ACC112 (cell line): Measurements from ENCODE around the gene MRPL33.
"Not testable (repeated sequence)": the region's sequence is repeated elsewhere in the genome, so short reads cannot be mapped to it uniquely, and the experiment has no call there.

Source experiments
- H2AFZ ChIP-seq: fragments of 200-600 bp; sonication (generic); one replicate; pipeline ENCODE4 v1.6.0; 2017; ENCODE audit warnings: antibody characterized with exemption, low read length; ENCODE audit not compliant: unreplicated experiment
- H3K27ac ChIP-seq: fragments of 200-600 bp; sonication (generic); 2 replicates; pipeline ENCODE4 v1.5.1; 2014; ENCODE audit warnings: low read depth, mild to moderate bottlenecking, antibody characterized with exemption, low read length, moderate library complexity
- H3K27me3 ChIP-seq: fragments of 200-600 bp; sonication (generic); 2 replicates; pipeline ENCODE4 v1.6.1; 2014; ENCODE audit warnings: mild to moderate bottlenecking, antibody characterized with exemption, low read length, moderate library complexity, mixed read lengths; ENCODE audit not compliant: insufficient read depth
- H3K36me3 ChIP-seq: fragments of 200-600 bp; sonication (generic); 2 replicates; pipeline ENCODE4 v1.6.1; 2016; ENCODE audit warnings: mild to moderate bottlenecking, antibody characterized with exemption, low read length, moderate library complexity, mixed read lengths; ENCODE audit not compliant: insufficient read depth
- H3K4me1 ChIP-seq: fragments of 200-600 bp; sonication (generic); one replicate; pipeline ENCODE4 v1.6.1; 2016; ENCODE audit warnings: low read length, mixed read lengths; ENCODE audit not compliant: insufficient read depth, unreplicated experiment, control insufficient read depth
- H3K4me3 ChIP-seq: fragments of 200-600 bp; sonication (generic); 2 replicates; pipeline ENCODE4 v1.5.1; 2014; ENCODE audit warnings: mild to moderate bottlenecking, low read depth, low read length
- H3K79me2 ChIP-seq: fragments of 200-600 bp; sonication (generic); one replicate; pipeline ENCODE4 v1.6.0; 2016; ENCODE audit warnings: low read length; ENCODE audit not compliant: control insufficient read depth, unreplicated experiment, insufficient read depth

Gene MRPL33

GRCh38 chr2:27756544-27757498, 14.7 kb upstream of the MRPL33 start:
- peaks cover 16% of the 10 kb centered on the region for H3K4me1 ChIP-seq
- no peaks in the 10 kb centered on the region for H3K36me3 ChIP-seq
- no peak overlapping the region for H3K27ac ChIP-seq
- H3K79me2 ChIP-seq, result no peaks in the 10 kb centered on the region
- no peak overlapping the region for H2AFZ ChIP-seq
- no peak overlapping the region for H3K4me3 ChIP-seq
- H3K27me3 ChIP-seq, result no peaks in the 10 kb centered on the region

DNA sequence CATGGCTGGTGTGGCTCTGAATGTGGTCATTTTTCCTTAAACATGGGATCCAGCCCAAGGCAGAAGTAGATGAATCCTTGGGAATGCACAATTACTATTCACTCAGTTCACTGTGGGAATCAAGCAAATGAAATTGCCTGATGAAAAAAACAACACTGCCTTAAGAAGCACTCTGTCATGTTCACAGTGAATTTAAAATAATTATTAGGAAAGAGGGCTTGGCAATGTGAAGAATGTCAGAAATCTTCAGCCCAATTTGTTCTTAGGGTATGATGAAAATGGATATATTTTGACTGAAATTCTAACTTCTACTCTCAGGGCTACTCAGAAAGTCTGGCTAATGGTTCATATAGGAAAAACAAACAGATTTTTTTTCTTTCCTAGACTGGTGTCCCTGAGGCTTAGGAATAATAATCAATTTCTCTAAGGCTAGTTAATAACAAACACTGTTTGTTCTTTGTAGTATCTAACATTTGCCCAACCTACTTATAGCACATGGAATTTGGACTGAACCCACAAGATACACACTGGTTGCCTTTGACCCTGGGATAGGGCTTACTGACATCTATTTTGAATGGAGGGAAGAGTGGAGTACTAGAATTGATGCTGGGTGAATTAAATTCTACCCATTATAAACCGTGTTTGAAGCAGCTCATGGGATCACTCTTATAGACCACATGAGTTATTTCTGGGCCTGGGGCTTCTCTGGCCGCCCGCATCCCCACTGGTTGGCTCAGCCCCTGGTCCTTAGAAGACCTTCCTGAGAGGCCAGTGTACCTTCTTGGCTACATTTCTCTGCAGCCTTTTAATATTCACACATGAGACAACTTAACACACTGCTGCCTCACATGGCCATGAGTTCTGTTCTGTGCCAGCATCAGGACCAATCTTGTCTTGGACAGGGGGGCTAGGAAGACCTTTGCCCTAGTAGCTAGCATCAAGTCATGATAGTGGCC, 8.3 kb upstream of the MRPL33 start:
- H3K36me3 ChIP-seq, result no peaks in the 10 kb centered on the region
- H3K27me3 ChIP-seq, result no peaks in the 10 kb centered on the region
- no peaks in the 10 kb centered on the region for H3K79me2 ChIP-seq
- H3K4me1 ChIP-seq, result peaks cover 13% of the 10 kb centered on the region
- H3K4me3 ChIP-seq, result no peak overlapping the region
- H2AFZ ChIP-seq, result no peak overlapping the region
- H3K27ac ChIP-seq, result 0 out of 2 replicates have a peak overlapping the region, but pooled peaks have one; percentile 15

DNA sequence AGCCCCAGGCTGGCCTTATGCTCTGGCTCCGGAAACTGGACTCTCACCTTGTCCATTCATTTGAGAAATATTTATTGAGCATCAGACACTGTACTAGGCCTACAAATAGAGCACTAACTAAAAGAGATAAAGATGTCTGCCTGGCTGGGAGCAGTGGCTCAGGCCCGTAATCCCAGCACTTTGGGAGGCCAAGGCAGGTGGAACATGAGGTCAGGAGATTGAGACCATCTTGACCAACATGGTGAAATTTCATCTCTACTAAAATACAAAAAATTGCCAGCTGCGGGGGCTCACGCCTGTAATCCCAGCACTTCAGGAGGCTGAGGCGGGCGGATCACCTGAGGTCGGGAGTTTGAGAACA, 7.6 kb upstream of the MRPL33 start:
- Histone ChIP-seq H2AFZ (no peak overlapping the region), H3K4me1 (peaks cover 13% of the 10 kb centered on the region)

GRCh38 chr2:27764526-27764925, 7.0 kb upstream of the MRPL33 start:
- peaks cover 13% of the 10 kb centered on the region for H3K4me1 ChIP-seq
- not testable (repeated sequence) for H3K27me3 ChIP-seq, H3K79me2 ChIP-seq, H2AFZ ChIP-seq, H3K36me3 ChIP-seq, H3K4me3 ChIP-seq, H3K27ac ChIP-seq

More for the DNA sequence above, 7.6 kb upstream of the MRPL33 start:
- H3K27me3 ChIP-seq, result no peaks in the 10 kb centered on the region
- no peaks in the 10 kb centered on the region for H3K36me3 ChIP-seq
- no peak overlapping the region for H3K27ac ChIP-seq
- no peak overlapping the region for H3K4me3 ChIP-seq
- no peaks in the 10 kb centered on the region for H3K79me2 ChIP-seq

DNA sequence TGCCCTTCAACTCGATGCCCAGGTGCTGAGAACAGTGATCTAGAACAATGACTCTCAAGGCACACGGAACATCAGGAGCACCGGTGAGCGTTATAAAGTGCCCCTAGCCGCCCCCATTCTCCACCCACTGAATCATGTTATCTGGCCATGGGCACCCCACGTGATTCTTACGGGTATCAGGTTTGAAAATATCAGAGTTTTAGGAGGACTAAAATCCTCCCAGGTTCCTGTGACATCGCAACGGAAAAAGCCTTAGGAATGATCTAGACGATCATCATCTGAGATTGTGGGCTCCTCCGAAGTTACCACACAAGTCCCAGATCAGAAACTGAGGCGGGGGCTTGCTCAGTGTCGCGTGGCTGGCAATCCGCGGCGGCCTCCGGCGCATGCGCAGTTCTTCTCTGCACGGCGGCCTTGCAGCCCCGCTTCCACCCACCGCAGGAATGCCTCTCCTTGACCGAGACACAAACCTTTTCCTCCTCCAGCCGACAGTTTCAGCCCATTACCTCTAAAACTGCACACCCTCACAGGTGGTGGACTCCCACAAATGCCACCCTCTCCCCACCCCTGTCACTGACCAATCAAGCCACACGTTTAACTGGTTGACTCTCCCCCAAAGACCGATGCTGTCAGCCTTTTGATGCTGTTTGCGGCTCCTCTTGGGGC, 5.8 kb upstream of the MRPL33 start:
- no peaks in the 10 kb centered on the region for H3K27me3 ChIP-seq
- H3K4me1 ChIP-seq, result peaks cover 13% of the 10 kb centered on the region
- H3K4me3 ChIP-seq, result no peak overlapping the region
- no peak overlapping the region for H3K27ac ChIP-seq
- H3K36me3 ChIP-seq, result no peaks in the 10 kb centered on the region
- H2AFZ ChIP-seq, result peak overlapping the region; percentile 88
- no peaks in the 10 kb centered on the region for H3K79me2 ChIP-seq

- no peaks in the 10 kb centered on the region for H3K27me3 ChIP-seq
- no peaks in the 10 kb centered on the region for H3K79me2 ChIP-seq
- peak overlapping the region; percentile 88 for H2AFZ ChIP-seq
- H3K36me3 ChIP-seq, result no peaks in the 10 kb centered on the region
- no peak overlapping the region for H3K4me3 ChIP-seq
- H3K4me1 ChIP-seq, result peaks cover 12% of the 10 kb centered on the region
- no peak overlapping the region for H3K27ac ChIP-seq
Measured at GRCh38 chr2:27766287-27766661, 5.2 kb upstream of the MRPL33 start.

GRCh38 chr2:27771202-27771547, 344 bp upstream of the MRPL33 start:
- Histone ChIP-seq H3K27me3 (no peaks in the 10 kb centered on the region), H3K79me2 (peaks cover 42% of the 10 kb centered on the region), H3K27ac (peak overlapping the region; percentile 54; the same call in 1 of the 2 replicates), H3K36me3 (peaks cover 5% of the 10 kb centered on the region; the same call in 1 of the 2 replicates), H2AFZ (peak overlapping the region; percentile 77), H3K4me3 (peak overlapping the region; percentile 81), H3K4me1 (peaks cover 34% of the 10 kb centered on the region)

DNA sequence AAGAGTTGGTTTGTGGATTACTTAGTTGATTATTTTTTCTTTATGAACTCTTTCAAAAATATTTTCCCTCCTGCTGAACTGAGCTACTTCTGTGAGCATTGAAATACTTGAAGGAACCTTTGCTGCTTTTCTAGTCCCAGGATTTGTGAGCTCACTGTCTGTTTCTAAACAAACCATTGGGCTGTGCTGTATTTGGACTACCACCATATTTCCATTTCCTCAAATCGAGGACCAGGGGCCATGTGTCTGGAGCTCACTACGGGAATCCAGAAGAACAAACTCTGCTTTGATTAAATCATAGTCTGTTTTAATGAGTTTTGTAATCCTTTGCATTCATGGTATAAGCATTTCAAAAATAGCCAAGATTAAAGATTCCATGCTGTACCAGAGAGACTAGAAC, 1.3 kb downstream of the MRPL33 start:
- Histone ChIP-seq H3K4me1 (peaks cover 39% of the 10 kb centered on the region), H2AFZ (no peak overlapping the region), H3K36me3 (peaks cover 8% of the 10 kb centered on the region), H3K27ac (no peak overlapping the region), H3K27me3 (no peaks in the 10 kb centered on the region), H3K4me3 (peak overlapping the region; percentile 81), H3K79me2 (peaks cover 59% of the 10 kb centered on the region)

DNA sequence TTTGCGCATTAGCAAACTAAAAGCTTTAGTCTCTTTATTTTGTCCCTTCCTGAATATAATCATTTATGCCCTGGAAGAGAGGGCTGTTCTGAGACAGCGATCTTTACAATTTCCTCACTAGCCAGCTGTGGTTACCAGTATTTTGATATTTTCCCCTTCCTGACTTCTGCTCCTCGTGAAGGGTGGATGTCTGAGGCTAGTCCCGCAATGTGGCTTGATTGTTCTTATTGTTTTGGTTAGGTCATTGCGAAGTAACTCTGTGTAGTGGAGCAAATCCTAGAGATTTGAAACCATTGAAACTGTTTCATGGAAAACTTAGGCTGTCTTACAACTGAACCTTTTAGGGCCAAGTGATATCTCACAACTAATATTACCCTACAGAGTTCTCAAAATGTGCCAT, 2.4 kb downstream of the MRPL33 start:
- Histone ChIP-seq H3K27ac (no peak overlapping the region), H3K36me3 (peaks cover 8% of the 10 kb centered on the region), H2AFZ (no peak overlapping the region), H3K4me1 (peaks cover 39% of the 10 kb centered on the region), H3K4me3 (peak overlapping the region; percentile 81), H3K79me2 (peaks cover 69% of the 10 kb centered on the region), H3K27me3 (no peaks in the 10 kb centered on the region)

GRCh38 chr2:27776097-27776496, 4.6 kb downstream of the MRPL33 start:
- peaks cover 36% of the 10 kb centered on the region for H3K4me1 ChIP-seq
- H2AFZ ChIP-seq, result no peak overlapping the region
- H3K27me3 ChIP-seq, result no peaks in the 10 kb centered on the region
- H3K4me3 ChIP-seq, result no peak overlapping the region
- peaks cover 12% of the 10 kb centered on the region for H3K36me3 ChIP-seq
- H3K79me2 ChIP-seq, result peaks cover 71% of the 10 kb centered on the region
- peak overlapping the region; percentile 57 for H3K27ac ChIP-seq
